Uterus (tissue), 2 donors: ENCODE results near the gene GARNL3.

ENCODE experiments used
- CTCF ChIP-seq, 4 experiments: fragments of 200-600 bp in 2 of 4; fragments of 450-650 bp in 2 of 4; sonication (generic) in 2 of 4; IDR thresholded peaks; one replicate each; pipeline ENCODE4 v1.5.1; 2016 to 2019; ENCODE audit warnings: antibody characterized with exemption in 4 of 4, mild to moderate bottlenecking in 2 of 4, moderate library complexity in 1 of 4
- POLR2A ChIP-seq, 2 donors: fragments of 450-650 bp; IDR thresholded peaks; one replicate each; pipeline ENCODE4 v1.6.1; 2016; ENCODE audit warnings: antibody characterized with exemption in 2 of 2, mild to moderate bottlenecking in 1 of 2, moderate library complexity in 1 of 2

DNA sequence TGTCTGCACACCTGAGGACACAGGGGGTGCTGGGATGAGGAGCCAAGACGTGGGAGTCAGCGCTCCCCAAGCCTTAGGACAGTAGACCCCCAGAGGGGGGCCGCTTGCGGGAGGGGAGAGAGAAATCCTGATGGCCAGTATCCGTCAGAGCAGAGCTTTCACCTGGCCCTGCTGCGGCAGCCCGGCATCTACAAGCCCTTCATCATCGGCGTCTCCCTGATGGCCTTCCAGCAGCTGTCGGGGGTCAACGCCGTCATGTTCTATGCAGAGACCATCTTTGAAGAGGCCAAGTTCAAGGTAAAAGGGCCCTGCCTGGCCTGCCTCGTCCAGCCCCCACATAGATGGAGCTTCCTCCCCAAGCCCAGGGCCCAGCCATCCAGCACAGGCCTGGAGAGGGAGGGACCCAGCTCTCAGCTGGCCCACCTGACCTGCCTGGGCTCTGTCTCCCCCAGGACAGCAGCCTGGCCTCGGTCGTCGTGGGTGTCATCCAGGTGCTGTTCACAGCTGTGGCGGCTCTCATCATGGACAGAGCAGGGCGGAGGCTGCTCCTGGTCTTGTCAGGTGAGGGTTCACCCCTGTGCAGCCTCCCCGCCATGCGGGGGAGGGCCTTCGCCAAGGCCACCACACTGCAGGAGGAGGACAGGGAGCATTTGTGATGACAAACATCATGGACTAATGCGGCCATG lies 139.1 kb downstream of the GARNL3 start:
- TF ChIP-seq POLR2A (IDR thresholded peaks at IDR 0.05) (no peak), CTCF (IDR thresholded peaks at IDR 0.05) (no peak)
